RWPE1 (cell line): ENCODE results near the gene MC1R.
A peak's percentile ranks its signal among the peaks of the same experiment; 100 is the strongest.

Experiments
- CTCF ChIA-PET: fragments of 350-600 bp; sonication (Branson Sonifier 250); formaldehyde crosslinking; extraction: SDS; loops from one replicate; lab custom pipeline; 2021; lab: Yijun Ruan, JAX
- POLR2A ChIA-PET: fragments of 400-600 bp; formaldehyde crosslinking; extraction: SDS; loops from one replicate; lab custom pipeline; 2020; ENCODE audit warnings: antibody characterized with exemption; ENCODE audit not compliant: low non-redundant PET; lab: Yijun Ruan, JAX
- DNase-seq: peaks from one replicate; pipeline ENCODE4 v3.0.0; 2012; ENCODE audit warnings: low spot score
- H3K27ac ChIP-seq: fragments of 450-650 bp; 2 replicates; pipeline ENCODE4 v1.5.1; 2017
- CTCF ChIP-seq: fragments of 450-650 bp; conservative IDR thresholded peaks from 2 replicates; pipeline ENCODE4 v1.5.1; 2017; ENCODE audit warnings: low read depth, mild to moderate bottlenecking

MC1R gene

GRCh38 chr16:89908236-89908635, 10.4 kb upstream of the MC1R start:
- no peak overlapping the region for H3K27ac ChIP-seq
- CTCF ChIA-PET: interaction anchor here (0.6 kb wide), 3 partner anchors 11 to 176 kb away, joined by 4 to 7 read pairs (median 5); no protein-coding TSS in a partner anchor
- POLR2A ChIA-PET: interaction anchor here (1.1 to 2.2 kb wide), 2 partner anchors 10 to 14 kb away, joined by 4 to 16 read pairs; partner anchors contain the start of genes MC1R and TUBB3
- no peak for TF ChIP-seq CTCF
- DNase-seq: no peak

- DNase-seq: peak; percentile 63
- ChIA-PET CTCF (interaction anchor here (0.5 to 2.0 kb wide), 13 partner anchors 9 to 100 kb away, joined by 3 to 8 read pairs (median 4); partner anchors contain the start of genes MC1R and TUBB3), POLR2A (no interaction called here)
- peak overlapping the region; percentile 59 for H3K27ac ChIP-seq
- TF ChIP-seq CTCF: peak; percentile 87
Observed at GRCh38 chr16:89909777-89910716, 8.6 kb upstream of the MC1R start.

GRCh38 chr16:89910717-89911354, 7.8 kb upstream of the MC1R start:
- H3K27ac ChIP-seq: peak overlapping the region; percentile 59
- TF ChIP-seq CTCF: no peak
- POLR2A ChIA-PET: no interaction called here
- CTCF ChIA-PET: interaction anchor here (0.5 to 2.0 kb wide), 12 partner anchors 8 to 101 kb away, joined by 3 to 8 read pairs (median 4); partner anchors contain the start of genes MC1R and TUBB3
- no peak for DNase-seq

- ChIA-PET POLR2A (no interaction called here), CTCF (no interaction called here)
- peak overlapping the region; percentile 59; the same call in 1 of the 2 replicates for H3K27ac ChIP-seq
- DNase-seq: no peak
- no peak for TF ChIP-seq CTCF
Observed at GRCh38 chr16:89911375-89911774, 7.3 kb upstream of the MC1R start.

- peak overlapping the region; percentile 61 for H3K27ac ChIP-seq
- CTCF ChIA-PET: no interaction called here
- TF ChIP-seq CTCF: no peak
- no peak for DNase-seq
- POLR2A ChIA-PET: no interaction called here
Observed at GRCh38 chr16:89912143-89912542, 6.5 kb upstream of the MC1R start.

- peak overlapping the region; percentile 61 for H3K27ac ChIP-seq
- DNase-seq: no peak
- POLR2A ChIA-PET: interaction anchor here (0.6 kb wide), 1 partner anchor 40 kb away, joined by 3 read pairs; no protein-coding TSS in a partner anchor
- CTCF ChIA-PET: no interaction called here
- no peak for TF ChIP-seq CTCF
Observed at GRCh38 chr16:89912627-89913026, 6.0 kb upstream of the MC1R start.
